Urinary bladder (tissue), 4 donors: ENCODE results near the gene AAMP. TPM values are rescaled to one million over a fixed set of nuclear protein-coding genes. Genes with fewer than 3 reads are reported as not detected.
"Not testable (repeated sequence)": the region's sequence is repeated elsewhere in the genome, so short reads cannot be mapped to it uniquely, and the experiment has no call there.

Experiments
- DNase-seq: peaks from one replicate; pipeline ENCODE4 v3.0.0-alpha.2; 2015; ENCODE audit errors: extremely low spot score
- H3K27ac ChIP-seq: one replicate; pipeline ENCODE4 v1.5.1; 2013; ENCODE audit warnings: low read depth, mild to moderate bottlenecking, moderate library complexity
- H3K36me3 ChIP-seq: one replicate; pipeline ENCODE4 v1.6.1; 2013; ENCODE audit warnings: mild to moderate bottlenecking, moderate library complexity; ENCODE audit not compliant: insufficient read depth
- H3K4me1 ChIP-seq: one replicate; pipeline ENCODE4 v1.6.1; 2013; ENCODE audit warnings: mild to moderate bottlenecking, moderate library complexity; ENCODE audit not compliant: insufficient read depth
- H3K4me3 ChIP-seq: one replicate; pipeline ENCODE4 v1.5.1; 2013; ENCODE audit warnings: low read depth, low read length
- WGBS: extraction: QIAGEN DNeasy Blood & Tissue Kit; methylation state at CpG from one replicate; pipeline ENCODE4 v1.1.7; 2013; 5-methylcytosine and 5-hydroxymethylcytosine counted together
- polyA plus RNA-seq: library from polyadenylated mRNA; stranded (reverse); fragments of 200-250 nt; gene quantifications from one replicate; pipeline ENCODE4 v1.2.3, GENCODE V29; 2013
- total RNA-seq: library from RNA; depleted of rRNA; stranded (reverse); fragments of >200 nt; gene quantifications from one replicate; pipeline ENCODE4 v1.2.3, GENCODE V29; 2014
- donor health status: healthy with polysubstance abuse.
- donor health status: healthy.

Gene AAMP
- total RNA-seq (75.9 TPM), polyA plus RNA-seq (139 TPM)

GRCh38 chr2:218269900-218270720 is at the start of gene AAMP, which contains the start of gene PNKD:
Gene AAMP, minus strand, starts transcription at chr2:218270137. Its CDS starts 51 bp downstream, at chr2:218270086.
Gene PNKD, plus strand, starts transcription at chr2:218270519. Its CDS starts 17 bp downstream, at chr2:218270536.
- no peaks in the 10 kb centered on the region for H3K4me1 ChIP-seq
- H3K4me3 ChIP-seq, result peak within 1 kb of the TSS; percentile 80
- H3K27ac ChIP-seq, result peak within 1 kb of the TSS; percentile 44
- H3K36me3 ChIP-seq, result peaks cover 8% of the 10 kb centered on the region
- WGBS, result under 1% methylated on average over 64 of the region's 64 CpGs
- DNase-seq, result peak; percentile 100

GRCh38 chr2:218318241-218318640 is 48.3 kb upstream of the AAMP start:
- no peak overlapping the region for H3K27ac ChIP-seq
- DNase-seq, result no peak
- H3K4me3 ChIP-seq, result no peak overlapping the region
- 89% methylated on average over 7 of the region's 7 CpGs for WGBS
- no peaks in the 10 kb centered on the region for H3K36me3 ChIP-seq
- H3K4me1 ChIP-seq, result no peaks in the 10 kb centered on the region

- no peaks in the 10 kb centered on the region for H3K36me3 ChIP-seq
- no peak overlapping the region for H3K4me3 ChIP-seq
- no peak for DNase-seq
- WGBS, result 91% methylated on average over 4 of the region's 4 CpGs
- no peak overlapping the region for H3K27ac ChIP-seq
- no peaks in the 10 kb centered on the region for H3K4me1 ChIP-seq
These were observed 47.9 kb upstream of the AAMP start for GRCh38 chr2:218317835-218318234.

- H3K36me3 ChIP-seq, result no peaks in the 10 kb centered on the region
- no peak overlapping the region for H3K4me3 ChIP-seq
- no peak for DNase-seq
- 79% methylated on average over 1 of the region's 1 CpG for WGBS
- H3K27ac ChIP-seq, result no peak overlapping the region
- H3K4me1 ChIP-seq, result no peaks in the 10 kb centered on the region
These were observed 47.3 kb upstream of the AAMP start for GRCh38 chr2:218317303-218317630.

GRCh38 chr2:218315397-218315796 is 45.5 kb upstream of the AAMP start:
- Histone ChIP-seq H3K4me3 (no peak overlapping the region), H3K4me1 (no peaks in the 10 kb centered on the region), H3K27ac (no peak overlapping the region), H3K36me3 (no peaks in the 10 kb centered on the region)
- no peak for DNase-seq
- WGBS, result 71% methylated on average over 8 of the region's 8 CpGs

GRCh38 chr2:218314764-218315163 is 44.8 kb upstream of the AAMP start:
- 99% methylated on average over 4 of the region's 4 CpGs for WGBS
- not testable (repeated sequence) for H3K4me1 ChIP-seq, H3K27ac ChIP-seq, DNase-seq, H3K36me3 ChIP-seq, H3K4me3 ChIP-seq

GRCh38 chr2:218313356-218313755 is 43.4 kb upstream of the AAMP start:
- 95% methylated on average over 1 of the region's 1 CpG for WGBS

GRCh38 chr2:218312267-218312756 is 42.4 kb upstream of the AAMP start:
- no peak for DNase-seq
- 62% methylated on average over 2 of the region's 2 CpGs for WGBS
- Histone ChIP-seq H3K4me3 (no peak overlapping the region), H3K4me1 (no peaks in the 10 kb centered on the region), H3K36me3 (no peaks in the 10 kb centered on the region), H3K27ac (peak overlapping the region; percentile 18)

More at GRCh38 chr2:218313356-218313755, 43.4 kb upstream of the AAMP start:
- Histone ChIP-seq H3K27ac (no peak overlapping the region), H3K4me1 (no peaks in the 10 kb centered on the region), H3K36me3 (no peaks in the 10 kb centered on the region), H3K4me3 (no peak overlapping the region)
- no peak for DNase-seq

GRCh38 chr2:218311541-218312266 is 41.8 kb upstream of the AAMP start:
- 36% methylated on average over 11 of the region's 11 CpGs for WGBS

GRCh38 chr2:218310853-218311540 is 41.1 kb upstream of the AAMP start:
- DNase-seq, result no peak
- no peaks in the 10 kb centered on the region for H3K4me1 ChIP-seq
- no peaks in the 10 kb centered on the region for H3K36me3 ChIP-seq
- WGBS, result 55% methylated on average over 11 of the region's 11 CpGs
- H3K4me3 ChIP-seq, result no peak overlapping the region
- H3K27ac ChIP-seq, result peak overlapping the region; percentile 81

More at GRCh38 chr2:218311541-218312266, 41.8 kb upstream of the AAMP start:
- not testable (repeated sequence) for H3K36me3 ChIP-seq, DNase-seq, H3K4me1 ChIP-seq, H3K4me3 ChIP-seq
- H3K27ac ChIP-seq, result peak overlapping the region; percentile 70

GRCh38 chr2:218307415-218308090 is 37.6 kb upstream of the AAMP start:
- WGBS, result 96% methylated on average over 6 of the region's 6 CpGs

GRCh38 chr2:218306184-218306920 is 36.4 kb upstream of the AAMP start:
- Histone ChIP-seq H3K4me1 (no peaks in the 10 kb centered on the region), H3K27ac (no peak overlapping the region), H3K36me3 (no peaks in the 10 kb centered on the region), H3K4me3 (no peak overlapping the region)
- no peak for DNase-seq
- WGBS, result 90% methylated on average over 9 of the region's 9 CpGs

More at GRCh38 chr2:218307415-218308090, 37.6 kb upstream of the AAMP start:
- DNase-seq, result no peak
- Histone ChIP-seq H3K4me3 (no peak overlapping the region), H3K36me3 (no peaks in the 10 kb centered on the region), H3K4me1 (no peaks in the 10 kb centered on the region), H3K27ac (no peak overlapping the region)
